ENCODE data around the gene IGFBP7. TPM values are rescaled to one million over a fixed set of nuclear protein-coding genes. Genes with fewer than 3 reads are reported as not detected.

IGFBP7 gene
- total and polyA plus RNA-seq, 2 of the 8 experiments (the other 6 are each of a cell fraction or from before 2014, with no cell fraction given) = 0.17 to 0.48 TPM

DNA sequence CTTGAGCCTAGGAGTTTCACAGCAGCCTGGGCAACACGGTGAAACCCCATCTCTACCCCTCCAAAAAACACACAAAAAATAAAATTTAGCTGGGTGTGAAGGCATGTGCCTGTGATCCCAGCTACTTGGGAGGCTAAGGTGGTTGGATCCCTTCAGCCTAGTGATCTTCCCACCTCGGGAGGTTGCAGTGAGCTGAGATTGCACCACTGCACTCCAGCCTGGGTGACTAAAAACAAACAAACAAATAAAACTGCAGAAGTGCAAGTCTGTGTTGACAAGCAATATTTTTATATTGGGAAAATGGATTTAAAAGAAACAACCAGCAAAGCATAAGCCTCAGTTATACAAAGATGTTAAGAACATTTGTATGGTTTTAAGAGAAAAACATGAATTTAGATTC is 46.1 kb downstream of the IGFBP7 start:
- H2BK15ac ChIP-seq (ENCODE audit: low read length) = no peak overlapping the region
- no peak overlapping the region for H4K91ac ChIP-seq (replicated peaks; ENCODE audit: insufficient read length, low read length)
- no peak overlapping the region for H4K5ac ChIP-seq (ENCODE audit: insufficient read length, low read depth, low read length)
- no peaks in the 10 kb centered on the region for H3K36me3 ChIP-seq (ENCODE audit: control insufficient read depth in 2 of 4, insufficient read depth in 4 of 4, low read length in 3 of 4)
- H4K20me1 ChIP-seq (replicated peaks in 1 of 2; ENCODE audit: control insufficient read depth in 1 of 2, insufficient read depth in 2 of 2, low read length in 2 of 2) = no peaks in the 10 kb centered on the region
- H3K4me3 ChIP-seq (ENCODE audit: extremely low read depth in 1 of 4, insufficient read depth in 2 of 4, low read depth in 3 of 4, low read length in 4 of 4) = no peak overlapping the region
- no peak overlapping the region for H3K56ac ChIP-seq (replicated peaks; ENCODE audit: insufficient read length, low read depth, low read length)
- H3K18ac ChIP-seq (ENCODE audit: extremely low read depth, low read length) = no peak overlapping the region
- no peaks in the 10 kb centered on the region for H3K9me3 ChIP-seq (ENCODE audit: insufficient read depth in 2 of 2, low read depth in 1 of 2, low read length in 1 of 2)
- H2BK12ac ChIP-seq (ENCODE audit: low read depth, low read length) = no peak overlapping the region
- no peaks in the 10 kb centered on the region for H3K27me3 ChIP-seq (replicated peaks in 1 of 4; ENCODE audit: control insufficient read depth in 3 of 4, extremely low read depth in 1 of 4, insufficient read depth in 3 of 4, low read length in 3 of 4)
- WGBS, 2 experiments (ENCODE audit: extremely low coverage in 1 of 2, insufficient coverage in 1 of 2, insufficient read length in 1 of 2, insufficient replicate concordance in 2 of 2, low coverage in 1 of 2, low lambda C conversion rate in 2 of 2, missing lambda C conversion rate in 1 of 2) = 83% methylated on average over 2 of the region's 2 CpGs; no CpG with 5 or more reads in 1 of the 2 experiments
- no peaks in the 10 kb centered on the region for H3K23me2 ChIP-seq (ENCODE audit: low read depth, low read length)
- no peak for DNase-seq (ENCODE audit: low read depth in 1 of 2, low spot score in 2 of 2)
- no peak overlapping the region for H4K8ac ChIP-seq (ENCODE audit: extremely low read depth, insufficient read depth, low read length)
- H3K79me2 ChIP-seq (ENCODE audit: control insufficient read depth in 1 of 2, insufficient read depth in 2 of 2, low read length in 2 of 2) = no peaks in the 10 kb centered on the region
- H2AK5ac ChIP-seq (ENCODE audit: low read depth, low read length) = no peak overlapping the region
- no peak overlapping the region for H2BK20ac ChIP-seq (ENCODE audit: low read length)
- H3K23ac ChIP-seq (ENCODE audit: insufficient read length) = no peak overlapping the region
- H3K4ac ChIP-seq (replicated peaks; ENCODE audit: insufficient read length, low read depth, low read length) = no peak overlapping the region
- H2BK120ac ChIP-seq (replicated peaks; ENCODE audit: low read depth, low read length) = no peak overlapping the region
- CTCF ChIA-PET (ENCODE audit: partially characterized antibody) = interaction anchor here (1.5 kb wide), 1 partner anchor 98 kb away, joined by 3 read pairs; no protein-coding TSS in a partner anchor
- FAIRE-seq = no peak
- no peak overlapping the region for H2AFZ ChIP-seq (ENCODE audit: low read length)
- H3K4me2 ChIP-seq (ENCODE audit: insufficient read depth in 1 of 2, low read depth in 2 of 2, low read length in 2 of 2) = no peak overlapping the region
- POLR2A ChIA-PET (ENCODE audit: partially characterized antibody) = no interaction called here
- H2BK5ac ChIP-seq (ENCODE audit: low read depth, low read length) = no peak overlapping the region
- H3K4me1 ChIP-seq (replicated peaks in 1 of 4; ENCODE audit: control insufficient read depth in 3 of 4, insufficient read depth in 4 of 4, low read length in 3 of 4) = no peaks in the 10 kb centered on the region
- no peak overlapping the region for H3K14ac ChIP-seq (ENCODE audit: insufficient read length)
- H3K9ac ChIP-seq (replicated peaks in 1 of 4; ENCODE audit: extremely low read depth in 1 of 4, low read depth in 3 of 4, low read length in 3 of 4) = no peak overlapping the region
- no peaks in the 10 kb centered on the region for H3K79me1 ChIP-seq (ENCODE audit: low read depth, low read length)
- H3K27ac ChIP-seq (ENCODE audit: low read depth, low read length) = no peak overlapping the region
- TF ChIP-seq SUZ12 (IDR thresholded peaks at IDR 0.05; ENCODE audit: low read length) (no peak), SIRT6 (IDR thresholded peaks at IDR 0.05; ENCODE audit: low read length) (no peak), EP300 (IDR thresholded peaks at IDR 0.05; ENCODE audit: borderline replicate concordance in 1 of 2, low read depth in 2 of 2, low read length in 2 of 2) (no peak), CHD1 (IDR thresholded peaks at IDR 0.05; ENCODE audit: low read depth, low read length) (no peak), RNF2 (IDR thresholded peaks at IDR 0.05; ENCODE audit: borderline replicate concordance, low read depth, low read length, missing control alignments, poor library complexity, severe bottlenecking) (no peak), CREB1 (IDR thresholded peaks at IDR 0.05) (no peak), YY1 (IDR thresholded peaks at IDR 0.05; ENCODE audit: low read depth, low read length) (no peak), ASH2L (IDR thresholded peaks at IDR 0.05; ENCODE audit: low read length) (no peak), TCF12 (IDR thresholded peaks at IDR 0.05; ENCODE audit: low read depth, low read length) (no peak), NRF1 (IDR thresholded peaks at IDR 0.05; ENCODE audit: low read depth, low read length) (no peak), ZNF274 (IDR thresholded peaks at IDR 0.05; ENCODE audit: borderline replicate concordance, extremely low read depth, low read length) (no peak), CBX5 (IDR thresholded peaks at IDR 0.05; ENCODE audit: low read depth, low read length) (no peak), KDM5A (IDR thresholded peaks at IDR 0.05; ENCODE audit: low read length) (no peak), JUND (IDR thresholded peaks at IDR 0.05; ENCODE audit: low read length) (no peak), SP1 (IDR thresholded peaks at IDR 0.05; ENCODE audit: low read depth, low read length) (no peak)
